Measurements from ENCODE around the gene AXDND1. TPM values are rescaled to one million over a fixed set of nuclear protein-coding genes. Genes with fewer than 3 reads are reported as not detected.

AXDND1 gene
- polyA plus RNA-seq, 1 of the 3 experiments (the other 2 are of a cell fraction) = 0.16 TPM

DNA sequence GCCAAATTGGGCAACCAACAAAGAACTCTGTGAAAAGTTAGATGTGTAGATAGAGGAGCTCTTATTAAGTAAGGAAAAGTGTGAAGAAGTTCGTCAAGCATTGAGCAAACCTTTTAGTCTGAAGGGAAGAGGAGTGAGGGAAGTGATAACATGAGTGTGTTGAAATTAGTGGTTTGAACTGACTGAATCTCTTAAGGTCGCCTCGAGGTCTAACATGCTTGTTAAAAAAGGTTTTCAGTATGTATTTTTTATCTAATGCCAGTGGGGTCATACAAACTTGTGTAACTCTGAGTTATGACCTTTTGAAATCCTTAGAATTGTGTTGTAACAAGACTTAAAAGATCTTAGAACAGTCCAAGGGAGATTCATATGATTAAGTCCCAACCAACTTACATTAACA lies 38.1 kb upstream of the AXDND1 start:
- no peak overlapping the region for H2AFZ ChIP-seq (ENCODE audit: low read depth)
- no peak overlapping the region for H3K4me2 ChIP-seq
- POLR2A ChIA-PET = no interaction called here
- WGBS (ENCODE audit: low lambda C conversion rate) = 87% methylated on average over 3 of the region's 3 CpGs
- no peak for DNase-seq
- H4K20me1 ChIP-seq (ENCODE audit: insufficient read depth) = no peaks in the 10 kb centered on the region
- H3K9ac ChIP-seq = no peak overlapping the region
- no peak overlapping the region for H3K4me3 ChIP-seq (ENCODE audit: low read depth in 2 of 2, low read length in 1 of 2)
- H3K9me3 ChIP-seq = no peaks in the 10 kb centered on the region
- no peaks in the 10 kb centered on the region for H3K27me3 ChIP-seq (ENCODE audit: insufficient read depth)
- H3K9me2 ChIP-seq = no peaks in the 10 kb centered on the region
- peaks cover 8 to 27% of the 10 kb centered on the region in 2 experiments for H3K36me3 ChIP-seq (replicated peaks in 1 of 2; ENCODE audit: control insufficient read depth in 1 of 2, insufficient read depth in 2 of 2, low read length in 1 of 2)
- no peaks in the 10 kb centered on the region for H3F3A ChIP-seq (replicated peaks; ENCODE audit: insufficient read depth)
- no peak overlapping the region for H3K27ac ChIP-seq (ENCODE audit: low read depth in 2 of 2, low read length in 1 of 2)
- H3K4me1 ChIP-seq (ENCODE audit: control insufficient read depth in 1 of 2, insufficient read depth in 2 of 2, low read depth in 1 of 2, low read length in 1 of 2) = no peaks in the 10 kb centered on the region; a peak in 1 of 4 replicates
- TF ChIP-seq TCF12 (IDR thresholded peaks at IDR 0.05) (no peak), RAD21 (IDR thresholded peaks at IDR 0.05; ENCODE audit: low read length) (no peak), CHD2 (IDR thresholded peaks at IDR 0.05; ENCODE audit: low read length, partially characterized antibody) (no peak), MEF2A (IDR thresholded peaks at IDR 0.05; ENCODE audit: borderline replicate concordance, low read depth) (no peak), RCOR1 (IDR thresholded peaks at IDR 0.05; ENCODE audit: low read length) (no peak), ELF1 (IDR thresholded peaks at IDR 0.05) (no peak), GATA2 (CRISPR knock-in tag; IDR thresholded peaks at IDR 0.05) (no peak), RFX5 (IDR thresholded peaks at IDR 0.05; ENCODE audit: low read length) (no peak), YY1 (IDR thresholded peaks at IDR 0.05; ENCODE audit: low read depth) (no peak), POLR2AphosphoS5 (IDR thresholded peaks at IDR 0.05; ENCODE audit: low read depth, low read length) (no peak), SIN3A (IDR thresholded peaks at IDR 0.05; ENCODE audit: borderline replicate concordance, low read depth, low read length) (no peak), NFIC (IDR thresholded peaks at IDR 0.05; ENCODE audit: borderline replicate concordance) (no peak), SMC3 (IDR thresholded peaks at IDR 0.05; ENCODE audit: low read depth, low read length) (no peak), GABPA (IDR thresholded peaks at IDR 0.05; ENCODE audit: low read depth) (no peak)
- TF ChIP-seq, protein P1, sequence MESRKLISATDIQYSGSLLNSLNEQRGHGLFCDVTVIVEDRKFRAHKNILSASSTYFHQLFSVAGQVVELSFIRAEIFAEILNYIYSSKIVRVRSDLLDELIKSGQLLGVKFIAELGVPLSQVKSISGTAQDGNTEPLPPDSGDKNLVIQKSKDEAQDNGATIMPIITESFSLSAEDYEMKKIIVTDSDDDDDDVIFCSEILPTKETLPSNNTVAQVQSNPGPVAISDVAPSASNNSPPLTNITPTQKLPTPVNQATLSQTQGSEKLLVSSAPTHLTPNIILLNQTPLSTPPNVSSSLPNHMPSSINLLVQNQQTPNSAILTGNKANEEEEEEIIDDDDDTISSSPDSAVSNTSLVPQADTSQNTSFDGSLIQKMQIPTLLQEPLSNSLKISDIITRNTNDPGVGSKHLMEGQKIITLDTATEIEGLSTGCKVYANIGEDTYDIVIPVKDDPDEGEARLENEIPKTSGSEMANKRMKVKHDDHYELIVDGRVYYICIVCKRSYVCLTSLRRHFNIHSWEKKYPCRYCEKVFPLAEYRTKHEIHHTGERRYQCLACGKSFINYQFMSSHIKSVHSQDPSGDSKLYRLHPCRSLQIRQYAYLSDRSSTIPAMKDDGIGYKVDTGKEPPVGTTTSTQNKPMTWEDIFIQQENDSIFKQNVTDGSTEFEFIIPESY (IDR thresholded peaks at IDR 0.05; ENCODE audit: borderline replicate concordance, low read depth) = no peak
- TF ChIP-seq, protein P2, sequence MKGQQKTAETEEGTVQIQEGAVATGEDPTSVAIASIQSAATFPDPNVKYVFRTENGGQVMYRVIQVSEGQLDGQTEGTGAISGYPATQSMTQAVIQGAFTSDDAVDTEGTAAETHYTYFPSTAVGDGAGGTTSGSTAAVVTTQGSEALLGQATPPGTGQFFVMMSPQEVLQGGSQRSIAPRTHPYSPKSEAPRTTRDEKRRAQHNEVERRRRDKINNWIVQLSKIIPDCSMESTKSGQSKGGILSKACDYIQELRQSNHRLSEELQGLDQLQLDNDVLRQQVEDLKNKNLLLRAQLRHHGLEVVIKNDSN (IDR thresholded peaks at IDR 0.05; ENCODE audit: borderline replicate concordance, low read depth) = no peak
- TF ChIP-seq, protein P3, sequence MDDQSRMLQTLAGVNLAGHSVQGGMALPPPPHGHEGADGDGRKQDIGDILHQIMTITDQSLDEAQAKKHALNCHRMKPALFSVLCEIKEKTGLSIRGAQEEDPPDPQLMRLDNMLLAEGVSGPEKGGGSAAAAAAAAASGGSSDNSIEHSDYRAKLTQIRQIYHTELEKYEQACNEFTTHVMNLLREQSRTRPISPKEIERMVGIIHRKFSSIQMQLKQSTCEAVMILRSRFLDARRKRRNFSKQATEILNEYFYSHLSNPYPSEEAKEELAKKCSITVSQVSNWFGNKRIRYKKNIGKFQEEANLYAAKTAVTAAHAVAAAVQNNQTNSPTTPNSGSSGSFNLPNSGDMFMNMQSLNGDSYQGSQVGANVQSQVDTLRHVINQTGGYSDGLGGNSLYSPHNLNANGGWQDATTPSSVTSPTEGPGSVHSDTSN (IDR thresholded peaks at IDR 0.05) = no peak
- TF ChIP-seq, protein P4, sequence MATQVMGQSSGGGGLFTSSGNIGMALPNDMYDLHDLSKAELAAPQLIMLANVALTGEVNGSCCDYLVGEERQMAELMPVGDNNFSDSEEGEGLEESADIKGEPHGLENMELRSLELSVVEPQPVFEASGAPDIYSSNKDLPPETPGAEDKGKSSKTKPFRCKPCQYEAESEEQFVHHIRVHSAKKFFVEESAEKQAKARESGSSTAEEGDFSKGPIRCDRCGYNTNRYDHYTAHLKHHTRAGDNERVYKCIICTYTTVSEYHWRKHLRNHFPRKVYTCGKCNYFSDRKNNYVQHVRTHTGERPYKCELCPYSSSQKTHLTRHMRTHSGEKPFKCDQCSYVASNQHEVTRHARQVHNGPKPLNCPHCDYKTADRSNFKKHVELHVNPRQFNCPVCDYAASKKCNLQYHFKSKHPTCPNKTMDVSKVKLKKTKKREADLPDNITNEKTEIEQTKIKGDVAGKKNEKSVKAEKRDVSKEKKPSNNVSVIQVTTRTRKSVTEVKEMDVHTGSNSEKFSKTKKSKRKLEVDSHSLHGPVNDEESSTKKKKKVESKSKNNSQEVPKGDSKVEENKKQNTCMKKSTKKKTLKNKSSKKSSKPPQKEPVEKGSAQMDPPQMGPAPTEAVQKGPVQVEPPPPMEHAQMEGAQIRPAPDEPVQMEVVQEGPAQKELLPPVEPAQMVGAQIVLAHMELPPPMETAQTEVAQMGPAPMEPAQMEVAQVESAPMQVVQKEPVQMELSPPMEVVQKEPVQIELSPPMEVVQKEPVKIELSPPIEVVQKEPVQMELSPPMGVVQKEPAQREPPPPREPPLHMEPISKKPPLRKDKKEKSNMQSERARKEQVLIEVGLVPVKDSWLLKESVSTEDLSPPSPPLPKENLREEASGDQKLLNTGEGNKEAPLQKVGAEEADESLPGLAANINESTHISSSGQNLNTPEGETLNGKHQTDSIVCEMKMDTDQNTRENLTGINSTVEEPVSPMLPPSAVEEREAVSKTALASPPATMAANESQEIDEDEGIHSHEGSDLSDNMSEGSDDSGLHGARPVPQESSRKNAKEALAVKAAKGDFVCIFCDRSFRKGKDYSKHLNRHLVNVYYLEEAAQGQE (IDR thresholded peaks at IDR 0.05; ENCODE audit: low read depth, low read length) = no peak
- TF ChIP-seq, protein P5, sequence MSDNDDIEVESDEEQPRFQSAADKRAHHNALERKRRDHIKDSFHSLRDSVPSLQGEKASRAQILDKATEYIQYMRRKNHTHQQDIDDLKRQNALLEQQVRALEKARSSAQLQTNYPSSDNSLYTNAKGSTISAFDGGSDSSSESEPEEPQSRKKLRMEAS (IDR thresholded peaks at IDR 0.05; ENCODE audit: low read depth) = no peak
- TF ChIP-seq, protein P6, sequence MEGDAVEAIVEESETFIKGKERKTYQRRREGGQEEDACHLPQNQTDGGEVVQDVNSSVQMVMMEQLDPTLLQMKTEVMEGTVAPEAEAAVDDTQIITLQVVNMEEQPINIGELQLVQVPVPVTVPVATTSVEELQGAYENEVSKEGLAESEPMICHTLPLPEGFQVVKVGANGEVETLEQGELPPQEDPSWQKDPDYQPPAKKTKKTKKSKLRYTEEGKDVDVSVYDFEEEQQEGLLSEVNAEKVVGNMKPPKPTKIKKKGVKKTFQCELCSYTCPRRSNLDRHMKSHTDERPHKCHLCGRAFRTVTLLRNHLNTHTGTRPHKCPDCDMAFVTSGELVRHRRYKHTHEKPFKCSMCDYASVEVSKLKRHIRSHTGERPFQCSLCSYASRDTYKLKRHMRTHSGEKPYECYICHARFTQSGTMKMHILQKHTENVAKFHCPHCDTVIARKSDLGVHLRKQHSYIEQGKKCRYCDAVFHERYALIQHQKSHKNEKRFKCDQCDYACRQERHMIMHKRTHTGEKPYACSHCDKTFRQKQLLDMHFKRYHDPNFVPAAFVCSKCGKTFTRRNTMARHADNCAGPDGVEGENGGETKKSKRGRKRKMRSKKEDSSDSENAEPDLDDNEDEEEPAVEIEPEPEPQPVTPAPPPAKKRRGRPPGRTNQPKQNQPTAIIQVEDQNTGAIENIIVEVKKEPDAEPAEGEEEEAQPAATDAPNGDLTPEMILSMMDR (IDR thresholded peaks at IDR 0.05) = no peak
- peaks cover 9% of the 10 kb centered on the region; the same call in 1 of the 2 replicates for H3K79me2 ChIP-seq (ENCODE audit: insufficient read depth)
- CTCF ChIA-PET = no interaction called here

Data from SK-N-SH (cell line).